HT1080 (cell line): ENCODE measurements around the gene TTC39A. TPM values are rescaled to one million over a fixed set of nuclear protein-coding genes. Genes with fewer than 3 reads are reported as not detected.
A peak's percentile ranks its signal among the peaks of the same experiment; 100 is the strongest.

Source experiments
- DNase-seq: peaks from one replicate; pipeline ENCODE4 v3.0.0-alpha.2; 2015; ENCODE audit warnings: low read depth
- total RNA-seq: library from RNA; depleted of rRNA; stranded (reverse); fragments of >200 nt; shearing (Covaris generic); gene quantifications from 2 replicates; pipeline ENCODE4 v1.2.3, GENCODE V29; 2014

Gene TTC39A
- total RNA-seq, 1 experiment from 2014 or later = not detected

GRCh38 chr1:51316113-51316845 lies 14.1 kb downstream of the TTC39A start:
- peak; percentile 16 for DNase-seq

GRCh38 chr1:51314974-51315373 lies 15.4 kb downstream of the TTC39A start:
- no peak for DNase-seq

- DNase-seq = peak; percentile 87
These were observed 16.2 kb downstream of the TTC39A start for GRCh38 chr1:51313961-51314777.

GRCh38 chr1:51313268-51313852 lies 17.0 kb downstream of the TTC39A start:
- DNase-seq = peak; percentile 59

GRCh38 chr1:51312718-51313117 lies 17.6 kb downstream of the TTC39A start:
- no peak for DNase-seq

- no peak for DNase-seq
These were observed 18.5 kb downstream of the TTC39A start for GRCh38 chr1:51311826-51312225.

- peak; percentile 61 for DNase-seq
These were observed 19.3 kb downstream of the TTC39A start for GRCh38 chr1:51310871-51311613.

GRCh38 chr1:51309291-51309690 lies 21.1 kb downstream of the TTC39A start:
- no peak for DNase-seq

- DNase-seq = no peak
These were observed 21.7 kb downstream of the TTC39A start for GRCh38 chr1:51308636-51309035.

GRCh38 chr1:51306950-51307349 lies 23.4 kb downstream of the TTC39A start:
- no peak for DNase-seq

- no peak for DNase-seq
These were observed 25.0 kb downstream of the TTC39A start for GRCh38 chr1:51305371-51305823.

- no peak for DNase-seq
These were observed 26.0 kb downstream of the TTC39A start for GRCh38 chr1:51304360-51304759.

- peak; percentile 36 for DNase-seq
These were observed 26.6 kb downstream of the TTC39A start for GRCh38 chr1:51303751-51304251.

GRCh38 chr1:51303315-51303714 lies 27.0 kb downstream of the TTC39A start:
- no peak for DNase-seq

- no peak for DNase-seq
These were observed 27.6 kb downstream of the TTC39A start for GRCh38 chr1:51302746-51303145.

GRCh38 chr1:51302270-51302669 lies 28.1 kb downstream of the TTC39A start:
- no peak for DNase-seq

GRCh38 chr1:51301844-51302162 lies 28.6 kb downstream of the TTC39A start:
- DNase-seq = no peak

GRCh38 chr1:51301152-51301843 lies 29.1 kb downstream of the TTC39A start:
- no peak for DNase-seq

- no peak for DNase-seq
These were observed 30.2 kb downstream of the TTC39A start for GRCh38 chr1:51299981-51300670.
